ENCODE results near the gene GSTK1. TPM values are rescaled to one million over a fixed set of nuclear protein-coding genes. Genes with fewer than 3 reads are reported as not detected.

Gene GSTK1
- total and polyA plus RNA-seq, 2 of the 8 experiments (the other 6 are each of a cell fraction or from before 2014, with no cell fraction given), result 25.5 to 32.5 TPM

- Histone ChIP-seq H2BK20ac (ENCODE audit: low read length) (no peak overlapping the region), H3K23me2 (ENCODE audit: low read depth, low read length) (peaks cover 7% of the 10 kb centered on the region; the same call in 1 of the 2 replicates), H4K8ac (ENCODE audit: extremely low read depth, insufficient read depth, low read length) (no peak overlapping the region), H2BK15ac (ENCODE audit: low read length) (no peak overlapping the region), H4K5ac (ENCODE audit: insufficient read length, low read depth, low read length) (no peak overlapping the region), H3K27me3 (replicated peaks in 1 of 4; ENCODE audit: control insufficient read depth in 3 of 4, extremely low read depth in 1 of 4, insufficient read depth in 3 of 4, low read length in 3 of 4) (no peaks in the 10 kb centered on the region), H3K18ac (ENCODE audit: extremely low read depth, low read length) (no peak overlapping the region), H3K9me3 (ENCODE audit: insufficient read depth in 2 of 2, low read depth in 1 of 2, low read length in 1 of 2) (peaks cover 2 to 3% of the 10 kb centered on the region in 2 experiments; a peak in 2 of 4 replicates), H3K23ac (ENCODE audit: insufficient read length) (no peak overlapping the region), H3K36me3 (ENCODE audit: control insufficient read depth in 2 of 4, insufficient read depth in 4 of 4, low read length in 3 of 4) (no peaks in the 10 kb centered on the region), H3K4me2 (ENCODE audit: insufficient read depth in 1 of 2, low read depth in 2 of 2, low read length in 2 of 2) (no peak overlapping the region), H4K20me1 (replicated peaks in 1 of 2; ENCODE audit: control insufficient read depth in 1 of 2, insufficient read depth in 2 of 2, low read length in 2 of 2) (peaks cover 0 to 6% of the 10 kb centered on the region in 2 experiments), H3K56ac (replicated peaks; ENCODE audit: insufficient read length, low read depth, low read length) (no peak overlapping the region), H2AFZ (ENCODE audit: low read length) (no peak overlapping the region), H4K91ac (replicated peaks; ENCODE audit: insufficient read length, low read length) (no peak overlapping the region), H2BK120ac (replicated peaks; ENCODE audit: low read depth, low read length) (no peak overlapping the region), H3K9ac (replicated peaks in 1 of 4; ENCODE audit: extremely low read depth in 1 of 4, low read depth in 3 of 4, low read length in 3 of 4) (no peak overlapping the region), H3K14ac (ENCODE audit: insufficient read length) (no peak overlapping the region), H3K27ac (ENCODE audit: low read depth, low read length) (no peak overlapping the region), H3K4me1 (replicated peaks in 1 of 4; ENCODE audit: control insufficient read depth in 3 of 4, insufficient read depth in 4 of 4, low read length in 3 of 4) (no peaks in the 10 kb centered on the region), H2BK12ac (ENCODE audit: low read depth, low read length) (no peak overlapping the region), H3K4ac (replicated peaks; ENCODE audit: insufficient read length, low read depth, low read length) (no peak overlapping the region), H2BK5ac (ENCODE audit: low read depth, low read length) (no peak overlapping the region), H3K79me1 (ENCODE audit: low read depth, low read length) (no peaks in the 10 kb centered on the region), H3K4me3 (ENCODE audit: extremely low read depth in 1 of 4, insufficient read depth in 2 of 4, low read depth in 3 of 4, low read length in 4 of 4) (no peak overlapping the region), H3K79me2 (ENCODE audit: control insufficient read depth in 1 of 2, insufficient read depth in 2 of 2, low read length in 2 of 2) (peaks cover 0 to 7% of the 10 kb centered on the region in 2 experiments; a peak in 1 of 4 replicates), H2AK5ac (ENCODE audit: low read depth, low read length) (no peak overlapping the region)
- WGBS, 2 experiments (ENCODE audit: extremely low coverage in 1 of 2, insufficient coverage in 1 of 2, insufficient read length in 1 of 2, insufficient replicate concordance in 2 of 2, low coverage in 1 of 2, low lambda C conversion rate in 2 of 2, missing lambda C conversion rate in 1 of 2), result 67% methylated on average over 1 of the region's 1 CpG; no CpG with 5 or more reads in 1 of the 2 experiments
- ChIA-PET POLR2A (ENCODE audit: partially characterized antibody) (no interaction called here), CTCF (ENCODE audit: partially characterized antibody) (no interaction called here)
- FAIRE-seq (no peak), DNase-seq (ENCODE audit: low read depth in 1 of 2, low spot score in 2 of 2) (no peak)
- no peak for TF ChIP-seq NANOG (IDR thresholded peaks at IDR 0.05; ENCODE audit: insufficient read depth, low read depth, low read length, poor library complexity, severe bottlenecking)
- TF ChIP-seq, protein P1, sequence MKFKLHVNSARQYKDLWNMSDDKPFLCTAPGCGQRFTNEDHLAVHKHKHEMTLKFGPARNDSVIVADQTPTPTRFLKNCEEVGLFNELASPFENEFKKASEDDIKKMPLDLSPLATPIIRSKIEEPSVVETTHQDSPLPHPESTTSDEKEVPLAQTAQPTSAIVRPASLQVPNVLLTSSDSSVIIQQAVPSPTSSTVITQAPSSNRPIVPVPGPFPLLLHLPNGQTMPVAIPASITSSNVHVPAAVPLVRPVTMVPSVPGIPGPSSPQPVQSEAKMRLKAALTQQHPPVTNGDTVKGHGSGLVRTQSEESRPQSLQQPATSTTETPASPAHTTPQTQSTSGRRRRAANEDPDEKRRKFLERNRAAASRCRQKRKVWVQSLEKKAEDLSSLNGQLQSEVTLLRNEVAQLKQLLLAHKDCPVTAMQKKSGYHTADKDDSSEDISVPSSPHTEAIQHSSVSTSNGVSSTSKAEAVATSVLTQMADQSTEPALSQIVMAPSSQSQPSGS (IDR thresholded peaks at IDR 0.05; ENCODE audit: low read length), result no peak
- TF ChIP-seq POLR2A (IDR thresholded peaks at IDR 0.05; ENCODE audit: control extremely low read depth in 1 of 2, low read depth in 2 of 2, low read length in 2 of 2), result no peak
- TF ChIP-seq JUND (IDR thresholded peaks at IDR 0.05; ENCODE audit: low read length), result no peak
- no peak for TF ChIP-seq TEAD4 (IDR thresholded peaks at IDR 0.05; ENCODE audit: low read depth, low read length)
- TF ChIP-seq POU5F1 (IDR thresholded peaks at IDR 0.05; ENCODE audit: low read depth, low read length), result no peak
- TF ChIP-seq TCF12 (IDR thresholded peaks at IDR 0.05; ENCODE audit: low read depth, low read length), result no peak
Observed at GRCh38 chr7:143235561-143235960, 27.7 kb upstream of the GSTK1 start.
